Measurements from ENCODE around the gene AIM2. TPM values are rescaled to one million over a fixed set of nuclear protein-coding genes. Genes with fewer than 3 reads are reported as not detected.

AIM2 gene
- total RNA-seq, 1 experiment from 2014 or later: 1.1 TPM

DNA sequence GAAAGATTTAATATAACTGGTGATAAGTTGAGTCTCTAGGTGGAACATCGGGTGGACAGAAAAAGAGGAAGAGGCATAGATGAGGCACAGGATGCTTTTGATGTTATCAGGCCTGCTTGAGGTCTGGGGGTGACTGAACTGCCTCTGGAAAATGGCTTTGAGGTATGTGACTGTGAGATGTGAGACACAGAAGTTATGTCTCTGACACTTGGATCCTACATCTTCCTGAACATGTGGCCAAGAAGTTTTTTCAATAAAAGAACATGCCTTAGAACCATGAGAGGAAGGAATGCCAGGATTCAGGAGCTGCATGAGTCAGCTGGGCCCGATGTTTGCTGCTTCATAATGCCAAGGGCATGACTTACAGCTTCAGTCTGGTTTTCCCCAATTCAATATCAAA, 11.5 kb upstream of the AIM2 start:
- no CpG with 5 or more reads among the region's 2 CpGs for WGBS (ENCODE audit: extremely low coverage, insufficient read length, low lambda C conversion rate)
- Mint-ChIP-seq H3K27ac (peak overlapping the region in 1 of 3 experiments; percentile 60; a peak in 1 of 7 replicates), H3K9me3 (no peaks in the 10 kb centered on the region), H3K36me3 (ENCODE audit: insufficient read depth in 1 of 3, low read depth in 3 of 3) (no peaks in the 10 kb centered on the region), H3K4me1 (no peaks in the 10 kb centered on the region), H3K4me3 (no peak overlapping the region), H3K27me3 (ENCODE audit: low read depth) (no peaks in the 10 kb centered on the region)
- no peak overlapping the region for H3K9ac ChIP-seq (ENCODE audit: extremely low read depth, insufficient read length, low read length)
- TF ChIP-seq, protein P1, sequence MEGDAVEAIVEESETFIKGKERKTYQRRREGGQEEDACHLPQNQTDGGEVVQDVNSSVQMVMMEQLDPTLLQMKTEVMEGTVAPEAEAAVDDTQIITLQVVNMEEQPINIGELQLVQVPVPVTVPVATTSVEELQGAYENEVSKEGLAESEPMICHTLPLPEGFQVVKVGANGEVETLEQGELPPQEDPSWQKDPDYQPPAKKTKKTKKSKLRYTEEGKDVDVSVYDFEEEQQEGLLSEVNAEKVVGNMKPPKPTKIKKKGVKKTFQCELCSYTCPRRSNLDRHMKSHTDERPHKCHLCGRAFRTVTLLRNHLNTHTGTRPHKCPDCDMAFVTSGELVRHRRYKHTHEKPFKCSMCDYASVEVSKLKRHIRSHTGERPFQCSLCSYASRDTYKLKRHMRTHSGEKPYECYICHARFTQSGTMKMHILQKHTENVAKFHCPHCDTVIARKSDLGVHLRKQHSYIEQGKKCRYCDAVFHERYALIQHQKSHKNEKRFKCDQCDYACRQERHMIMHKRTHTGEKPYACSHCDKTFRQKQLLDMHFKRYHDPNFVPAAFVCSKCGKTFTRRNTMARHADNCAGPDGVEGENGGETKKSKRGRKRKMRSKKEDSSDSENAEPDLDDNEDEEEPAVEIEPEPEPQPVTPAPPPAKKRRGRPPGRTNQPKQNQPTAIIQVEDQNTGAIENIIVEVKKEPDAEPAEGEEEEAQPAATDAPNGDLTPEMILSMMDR (conservative IDR thresholded peaks at IDR 0.05): no peak
- H3K18ac ChIP-seq (ENCODE audit: insufficient read length, low read depth, low read length): no peak overlapping the region
- no peaks in the 10 kb centered on the region for H4K20me1 ChIP-seq (ENCODE audit: control insufficient read depth, insufficient read depth, insufficient read length)
- no peak for DNase-seq
- no peaks in the 10 kb centered on the region for H3K23me2 ChIP-seq (ENCODE audit: insufficient read length, low read depth, low read length, poor library complexity, severe bottlenecking)
- H3K79me2 ChIP-seq (ENCODE audit: insufficient read depth, low read length): no peaks in the 10 kb centered on the region
- no peak overlapping the region for H4K8ac ChIP-seq (replicated peaks; ENCODE audit: insufficient read length, low read depth, low read length)
- H4K5ac ChIP-seq (ENCODE audit: insufficient read length, low read depth, low read length): no peak overlapping the region
- no peak overlapping the region for H2BK12ac ChIP-seq (ENCODE audit: insufficient read length, low read depth, low read length)
- no peak overlapping the region for H3K23ac ChIP-seq (ENCODE audit: insufficient read length, low read depth, low read length)
- no peak overlapping the region for H3K4ac ChIP-seq (ENCODE audit: low read depth, low read length)
- no peaks in the 10 kb centered on the region for H3K9me3 ChIP-seq (ENCODE audit: control insufficient read depth, low read depth, low read length)
- no peaks in the 10 kb centered on the region for H3K27me3 ChIP-seq (ENCODE audit: insufficient read depth, low read length)
- H3K27ac ChIP-seq (ENCODE audit: insufficient read length, low read depth, low read length): no peak overlapping the region
- no peak overlapping the region for H2AK5ac ChIP-seq (ENCODE audit: insufficient read length, low read length)
- no peak overlapping the region for H3K56ac ChIP-seq (ENCODE audit: insufficient read length, low read depth, low read length)
- no peak overlapping the region for H2BK5ac ChIP-seq (ENCODE audit: insufficient read length, low read length)
- no peak overlapping the region for H3K14ac ChIP-seq (ENCODE audit: insufficient read depth, low read length)
- no peak overlapping the region for H3T11ph ChIP-seq (ENCODE audit: low read length)
- no peak overlapping the region for H2BK20ac ChIP-seq (ENCODE audit: low read depth, low read length, poor library complexity, severe bottlenecking)
- H3K4me1 ChIP-seq (ENCODE audit: insufficient read depth, low read length): no peaks in the 10 kb centered on the region
- H3K4me2 ChIP-seq (ENCODE audit: insufficient read depth, insufficient read length, low read length): no peak overlapping the region
- H4K91ac ChIP-seq (ENCODE audit: insufficient read length, low read depth, low read length): no peak overlapping the region
- H3K79me1 ChIP-seq (ENCODE audit: insufficient read depth, low read depth, low read length, poor library complexity, severe bottlenecking): no peaks in the 10 kb centered on the region
- H2BK120ac ChIP-seq (ENCODE audit: low read depth, low read length, poor library complexity, severe bottlenecking): no peak overlapping the region
- no peak overlapping the region for H2AFZ ChIP-seq (ENCODE audit: low read length)
- H2BK15ac ChIP-seq (ENCODE audit: low read depth, low read length): no peak overlapping the region

Measured in H9 (cell line).